K562 (cell line): ENCODE results near the gene NUDT22. TPM values are rescaled to one million over a fixed set of nuclear protein-coding genes. Genes with fewer than 3 reads are reported as not detected.

Source experiments
- CCNT2 ChIP-seq: IDR thresholded peaks from 2 replicates; pipeline ENCODE4 v1.6.1; 2011; ENCODE audit warnings: borderline replicate concordance, low read depth, mild to moderate bottlenecking, moderate library complexity, mixed read lengths, low read length; ENCODE audit not compliant: insufficient read length; ENCODE audit errors: extremely low read depth
- CHAMP1 ChIP-seq: fragments of 450-650 bp; IDR thresholded peaks from 2 replicates; pipeline ENCODE4 v1.6.1; 2016; ENCODE audit warnings: mild to moderate bottlenecking
- FOS ChIP-seq: IDR thresholded peaks from 3 replicates; pipeline ENCODE4 v1.6.1; 2011; ENCODE audit not compliant: insufficient read length; ENCODE audit errors: extremely low read depth
- GTF2B ChIP-seq: IDR thresholded peaks from 2 replicates; pipeline ENCODE4 v1.6.1; 2011; ENCODE audit not compliant: insufficient read length; ENCODE audit errors: extremely low read depth
- GTF3C2 ChIP-seq: IDR thresholded peaks from 3 replicates; pipeline ENCODE4 v1.6.1; 2011; ENCODE audit warnings: borderline replicate concordance, mild to moderate bottlenecking, moderate library complexity; ENCODE audit not compliant: insufficient read length; ENCODE audit errors: extremely low read depth
- HBP1 ChIP-seq: fragments of 450-650 bp; formaldehyde crosslinking; IDR thresholded peaks from 2 replicates; pipeline ENCODE4 v1.4.0; 2022; ENCODE audit warnings: missing genetic modification characterization
- HEY1 ChIP-seq: fragments of 250-450 bp; sonication (Bioruptor Pico); IDR thresholded peaks from 2 replicates; pipeline ENCODE4 v1.5.0; 2020; ENCODE audit warnings: mild to moderate bottlenecking, moderate library complexity, borderline replicate concordance
- KLF10 ChIP-seq: fragments of 250-450 bp; sonication (Bioruptor Pico); IDR thresholded peaks from 2 replicates; pipeline ENCODE4 v1.6.1; 2021; ENCODE audit warnings: matching md5 sums
- PREB ChIP-seq: sonication (generic); formaldehyde crosslinking; IDR thresholded peaks from 2 replicates; pipeline ENCODE4 v1.8.1; 2023; ENCODE audit warnings: mild to moderate bottlenecking, missing genetic modification reagents
- RBBP5 ChIP-seq: fragments of 200-600 bp; sonication (generic); IDR thresholded peaks from 2 replicates; pipeline ENCODE4 v1.6.1; 2012; ENCODE audit warnings: borderline replicate concordance, mild to moderate bottlenecking, low read length, control low read depth, inconsistent platforms; ENCODE audit not compliant: insufficient read depth, poor library complexity, severe bottlenecking
- SMARCA4 ChIP-seq: fragments of 450-650 bp; IDR thresholded peaks from 2 replicates; pipeline ENCODE4 v1.6.1; 2016
- TBP ChIP-seq: optimal IDR thresholded peaks from 2 replicates; pipeline ENCODE3; 2011; ENCODE audit warnings: low read depth, low read length, improper control_type of control experiment
- TCF3 ChIP-seq: sonication (generic); formaldehyde crosslinking; IDR thresholded peaks from 2 replicates; pipeline ENCODE4 v1.4.0; 2020; ENCODE audit warnings: mild to moderate bottlenecking, missing genetic modification reagents
- ZBTB43 ChIP-seq: sonication (generic); formaldehyde crosslinking; IDR thresholded peaks from 2 replicates; pipeline ENCODE4 v1.8.0; 2023; ENCODE audit warnings: mild to moderate bottlenecking, missing genetic modification reagents
- ZFPM2 ChIP-seq: fragments of 250-450 bp; sonication (Bioruptor Pico); IDR thresholded peaks from 2 replicates; pipeline ENCODE4 v1.5.1; 2022; ENCODE audit warnings: mild to moderate bottlenecking
- ZNF282 ChIP-seq: sonication (generic); formaldehyde crosslinking; IDR thresholded peaks from 2 replicates; pipeline ENCODE4 v1.8.1; 2023; ENCODE audit warnings: missing genetic modification reagents
- ZNF586 ChIP-seq: fragments of 450-650 bp; formaldehyde crosslinking; conservative IDR thresholded peaks from 2 replicates; pipeline ENCODE4 v1.4.0; 2020; ENCODE audit warnings: mild to moderate bottlenecking, moderate library complexity
- polyA plus RNA-seq, 8 experiments: library from polyadenylated mRNA; depleted of rRNA in 4 of 8; stranded (reverse) in 5 of 8; unstranded in 3 of 8; fragments of >200 nt; fragmentation: Nextera tagmentation in 2 of 8; fragmentation: Illumina TruSeq in 1 of 8; extraction: Ambion mirVana in 2 of 8; extraction: Trizol in 1 of 8; gene quantifications; 2 replicates each; pipeline versions ENCODE4 v1.2.1 to v1.2.3, GENCODE V29; 2011 to 2014; ENCODE audit warnings: inconsistent platforms in 1 of 8, missing spikeins in 1 of 8
- total RNA-seq, 7 experiments: library from RNA; depleted of rRNA in 6 of 7; stranded (reverse); fragments of >200 nt in 6 of 7; fragmentation: Illumina TruSeq in 2 of 7; extraction: Trizol in 2 of 7; gene quantifications; 2 replicates each; pipeline versions ENCODE4 v1.2.1 to v1.2.3, GENCODE V29; 2011 to 2021; ENCODE audit warnings: low replicate concordance in 1 of 7

Gene NUDT22
- total and polyA plus RNA-seq, 9 of the 15 experiments (the other 6 are each of a cell fraction or from before 2014, with no cell fraction given) = 6.3 to 92.6 (median 37.4) TPM

GRCh38 chr11:64269540-64270220, 43.6 kb downstream of the NUDT22 start (continued):
- TF ChIP-seq RBBP5 = peak; percentile 8
- no peak for TF ChIP-seq TCF3
- no peak for TF ChIP-seq ZNF586 (CRISPR knock-in tag)
- TF ChIP-seq CCNT2 = no peak
- no peak for TF ChIP-seq GTF2B
- 0 out of 2 replicates have a peak, but pooled peaks have one; percentile 77 for TF ChIP-seq ZFPM2 (CRISPR knock-in tag)
- no peak for TF ChIP-seq FOS
- peak; percentile 75 for TF ChIP-seq TBP
- TF ChIP-seq ZBTB43 (CRISPR knock-in tag) = no peak
- no peak for TF ChIP-seq CHAMP1
- no peak for TF ChIP-seq HEY1
- peak; percentile 70; the same call in 1 of the 2 replicates for TF ChIP-seq ZNF282
- TF ChIP-seq PREB (CRISPR knock-in tag) = peak; percentile 88
- TF ChIP-seq HBP1 (CRISPR knock-in tag) = peak; percentile 83; the same call in 1 of the 2 replicates
- TF ChIP-seq GTF3C2 = no peak
- TF ChIP-seq KLF10 (CRISPR knock-in tag) = no peak
- no peak for TF ChIP-seq SMARCA4
